GM23338 (cell line): ENCODE data around the gene USP6. TPM values are rescaled to one million over a fixed set of nuclear protein-coding genes. Genes with fewer than 3 reads are reported as not detected.
"Not testable (repeated sequence)": the region's sequence is repeated elsewhere in the genome, so short reads cannot be mapped to it uniquely, and the experiment has no call there.

Experiments
- ATAC-seq: fragments of 200-7000 bp; cut with Tn5 transposase; 3 replicates; pipeline ENCODE4 v1.9.1; 2020
- DNase-seq: peaks from one replicate; pipeline ENCODE4 v3.0.0-alpha.2; 2015; ENCODE audit warnings: low spot score
- H2AFZ ChIP-seq: fragments of 200-600 bp; sonication (generic); 2 replicates; pipeline ENCODE4 v1.8.0; 2016; ENCODE audit warnings: antibody characterized with exemption, mild to moderate bottlenecking, moderate library complexity
- H3F3A ChIP-seq: fragments of 200-600 bp; sonication (generic); replicated peaks from 2 replicates; pipeline ENCODE4 v1.8.0; 2017; ENCODE audit warnings: antibody characterized with exemption, mixed run types, low read depth
- H3K27ac ChIP-seq: fragments of 200-600 bp; sonication (generic); 2 replicates; pipeline ENCODE4 v1.6.1; 2016; ENCODE audit warnings: low read depth
- H3K27me3 ChIP-seq: fragments of 200-600 bp; sonication (generic); 2 replicates; pipeline ENCODE4 v1.8.0; 2016; ENCODE audit warnings: mild to moderate bottlenecking, mixed run types, moderate library complexity; ENCODE audit not compliant: insufficient read depth
- H3K36me3 ChIP-seq: fragments of 200-600 bp; sonication (generic); 2 replicates; pipeline ENCODE4 v1.8.0; 2016; ENCODE audit warnings: mild to moderate bottlenecking; ENCODE audit not compliant: insufficient read depth
- H3K4me1 ChIP-seq: fragments of 200-600 bp; sonication (generic); 2 replicates; pipeline ENCODE4 v1.8.0; 2016; ENCODE audit warnings: mild to moderate bottlenecking, moderate library complexity; ENCODE audit not compliant: insufficient read depth
- H3K4me2 ChIP-seq: fragments of 200-600 bp; sonication (generic); 2 replicates; pipeline ENCODE4 v1.7.1; 2017; ENCODE audit warnings: mixed run types
- H3K4me3 ChIP-seq: fragments of 200-600 bp; sonication (generic); 2 replicates; pipeline ENCODE4 v1.6.1; 2016; ENCODE audit warnings: mixed run types
- H3K79me2 ChIP-seq: fragments of 200-600 bp; sonication (generic); replicated peaks from 2 replicates; pipeline ENCODE4 v1.8.0; 2017; ENCODE audit warnings: mild to moderate bottlenecking; ENCODE audit not compliant: insufficient read depth
- H3K9me2 ChIP-seq: fragments of 200-600 bp; sonication (generic); 2 replicates; pipeline ENCODE4 v1.8.0; 2017; ENCODE audit not compliant: insufficient read depth
- H4K20me1 ChIP-seq: fragments of 200-600 bp; sonication (generic); replicated peaks from 2 replicates; pipeline ENCODE4 v1.8.0; 2017; ENCODE audit warnings: mild to moderate bottlenecking; ENCODE audit not compliant: insufficient read depth
- H3K27ac Mint-ChIP-seq: 2 replicates; pipeline ENCODE4 v1.8.0; 2020; ENCODE audit warnings: inconsistent platforms, mild to moderate bottlenecking, moderate library complexity, mixed read lengths
- H3K27me3 Mint-ChIP-seq: 3 replicates; pipeline ENCODE4 v1.8.0; 2022; ENCODE audit warnings: low read depth, mild to moderate bottlenecking, moderate library complexity, mixed read lengths, inconsistent platforms; ENCODE audit not compliant: insufficient read depth, poor library complexity
- H3K36me3 Mint-ChIP-seq: 3 replicates; pipeline ENCODE4 v1.8.0; 2021; ENCODE audit warnings: low read depth, mild to moderate bottlenecking, inconsistent platforms, moderate library complexity, mixed read lengths
- H3K4me1 Mint-ChIP-seq: 3 replicates; pipeline ENCODE4 v1.8.0; 2020; ENCODE audit warnings: mild to moderate bottlenecking, inconsistent platforms, mixed read lengths
- H3K4me3 Mint-ChIP-seq: 3 replicates; pipeline ENCODE4 v1.8.0; 2021; ENCODE audit warnings: moderate library complexity, mild to moderate bottlenecking, inconsistent platforms, mixed read lengths
- H3K9me3 Mint-ChIP-seq: 3 replicates; pipeline ENCODE4 v1.8.0; 2020; ENCODE audit warnings: moderate library complexity, mild to moderate bottlenecking, inconsistent platforms, mixed read lengths
- polyA plus RNA-seq: library from polyadenylated mRNA; unstranded; fragments of >200 nt; fragmentation: Nextera tagmentation; extraction: Ambion mirVana; gene quantifications from 2 replicates; pipeline ENCODE4 v1.2.1, GENCODE V29; 2016
- small RNA-seq: library from RNA; depleted of rRNA; stranded (forward); fragments of <200 nt; gene quantifications from one replicate; pipeline ENCODE3, GENCODE V24; 2014; ENCODE audit warnings: low replicate concordance
- total RNA-seq: library from RNA; depleted of rRNA; stranded (reverse); fragments of >200 nt; shearing (Covaris generic); gene quantifications from 2 replicates; pipeline ENCODE4 v1.2.3, GENCODE V29; 2014; rRNA removed

Gene USP6
- total and polyA plus RNA-seq, 2 experiments from 2014 or later, result 0.94 to 1.3 TPM

DNA sequence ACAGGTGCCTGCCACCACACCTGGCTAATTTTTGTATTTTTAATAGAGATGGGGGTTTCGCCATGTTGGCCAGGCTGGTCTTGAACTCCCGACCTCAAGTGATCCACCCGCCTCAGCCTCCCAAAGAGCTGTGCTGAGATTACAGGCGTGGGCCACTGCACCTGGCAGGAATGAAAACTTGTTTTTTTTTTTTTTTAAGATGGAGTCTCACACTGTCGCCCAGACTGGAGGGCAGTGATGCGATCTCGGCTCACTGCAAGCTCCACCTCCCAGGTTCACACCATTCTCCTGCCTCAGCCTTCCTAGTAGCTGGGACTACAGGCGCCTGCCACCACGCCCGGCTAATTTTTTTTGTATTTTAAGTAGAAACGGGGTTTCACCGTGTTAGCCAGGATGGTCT lies 106.1 kb downstream of the USP6 start:
- not testable (repeated sequence) for ATAC-seq, H2AFZ ChIP-seq, H3K27ac ChIP-seq, H3K9me3 Mint-ChIP-seq, H3K4me2 ChIP-seq, H3K4me3 ChIP-seq, H3K27me3 Mint-ChIP-seq, DNase-seq, H3K36me3 Mint-ChIP-seq, H4K20me1 ChIP-seq, H3K27ac Mint-ChIP-seq, H3K9me2 ChIP-seq, H3K4me1 ChIP-seq, H3K4me3 Mint-ChIP-seq, H3K36me3 ChIP-seq, H3K79me2 ChIP-seq, H3K4me1 Mint-ChIP-seq, H3K27me3 ChIP-seq, H3F3A ChIP-seq

Small RNA genes lying within 50 kb of the gene (small RNA-seq; reads per million reads assigned to genes)
- not detected for gene AC012146.4

Other genes with a start within 250 kb of the USP6 start
- gene C17orf107, start 216.5 kb upstream of the USP6 start, total RNA-seq, result 3.6 and 5.9 TPM in 2 replicates
- gene C17orf107, start 216.5 kb upstream of the USP6 start, polyA plus RNA-seq, result 0.78 and 1.9 TPM in 2 replicates
- 0.23 and 1.2 TPM in 2 replicates for gene CHRNE, start 212.9 kb upstream of the USP6 start, total RNA-seq
- 0.24 and 0.50 TPM in 2 replicates for gene CHRNE, start 212.9 kb upstream of the USP6 start, polyA plus RNA-seq
- not detected in 2 replicates for gene GP1BA, start 183.8 kb upstream of the USP6 start, total RNA-seq
- 0.14 and 0.24 TPM in 2 replicates for gene GP1BA, start 183.8 kb upstream of the USP6 start, polyA plus RNA-seq
- gene SLC25A11, start 176.0 kb upstream of the USP6 start, total RNA-seq, result 70.4 and 73.6 TPM in 2 replicates
- gene SLC25A11, start 176.0 kb upstream of the USP6 start, polyA plus RNA-seq, result 35.7 and 37.8 TPM in 2 replicates
- 84.4 and 87.0 TPM in 2 replicates for gene RNF167, start 175.8 kb upstream of the USP6 start, total RNA-seq
- gene RNF167, start 175.8 kb upstream of the USP6 start, polyA plus RNA-seq, result 60.1 and 61.2 TPM in 2 replicates
- 1,702 and 2,002 TPM in 2 replicates for gene PFN1, start 167.5 kb upstream of the USP6 start, total RNA-seq
- 3,646 and 3,709 TPM in 2 replicates for gene PFN1, start 167.5 kb upstream of the USP6 start, polyA plus RNA-seq
- 8.9 and 12.1 TPM in 2 replicates for gene ENO3, start 164.9 kb upstream of the USP6 start, total RNA-seq
- 19.6 and 25.5 TPM in 2 replicates for gene ENO3, start 164.9 kb upstream of the USP6 start, polyA plus RNA-seq
- gene SPAG7, start 148.2 kb upstream of the USP6 start, total RNA-seq, result 77.9 and 85.3 TPM in 2 replicates
- 226 and 242 TPM in 2 replicates for gene SPAG7, start 148.2 kb upstream of the USP6 start, polyA plus RNA-seq
- 3.3 and 4.4 TPM in 2 replicates for gene CAMTA2, start 128.4 kb upstream of the USP6 start, total RNA-seq
- 8.7 and 10.1 TPM in 2 replicates for gene CAMTA2, start 128.4 kb upstream of the USP6 start, polyA plus RNA-seq
- gene INCA1, start 118.5 kb upstream of the USP6 start, total RNA-seq, result 2.1 TPM in 1 of 2 replicates, not detected in the other
- 1.1 and 1.3 TPM in 2 replicates for gene INCA1, start 118.5 kb upstream of the USP6 start, polyA plus RNA-seq
- gene KIF1C, start 118.1 kb upstream of the USP6 start, total RNA-seq, result 56.4 and 61.4 TPM in 2 replicates
- 13.5 and 16.8 TPM in 2 replicates for gene KIF1C, start 118.1 kb upstream of the USP6 start, polyA plus RNA-seq
- gene SLC52A1, start 80.6 kb upstream of the USP6 start, total RNA-seq, result 0.63 and 1.3 TPM in 2 replicates
- gene SLC52A1, start 80.6 kb upstream of the USP6 start, polyA plus RNA-seq, result 0.21 and 0.50 TPM in 2 replicates
- 0.93 and 1.6 TPM in 2 replicates for gene ZFP3, start 37.6 kb upstream of the USP6 start, total RNA-seq
- 0.55 and 0.97 TPM in 2 replicates for gene ZFP3, start 37.6 kb upstream of the USP6 start, polyA plus RNA-seq
- 24.1 and 24.8 TPM in 2 replicates for gene ZNF232, start 4.2 kb upstream of the USP6 start, total RNA-seq
- 21.5 and 24.9 TPM in 2 replicates for gene ZNF232, start 4.2 kb upstream of the USP6 start, polyA plus RNA-seq
- 15.6 and 16.2 TPM in 2 replicates for gene ZNF594, start 75.8 kb downstream of the USP6 start, total RNA-seq
- 5.3 and 7.0 TPM in 2 replicates for gene ZNF594, start 75.8 kb downstream of the USP6 start, polyA plus RNA-seq
- gene SCIMP, start 118.8 kb downstream of the USP6 start, total RNA-seq, result not detected in 2 replicates
- 0.24 and 0.36 TPM in 2 replicates for gene SCIMP, start 118.8 kb downstream of the USP6 start, polyA plus RNA-seq
- 31.3 and 37.0 TPM in 2 replicates for gene RABEP1, start 166.3 kb downstream of the USP6 start, total RNA-seq
- gene RABEP1, start 166.3 kb downstream of the USP6 start, polyA plus RNA-seq, result 70.3 and 88.1 TPM in 2 replicates